Inflammatory macrophage treated with lipopolysaccharide for 1 hour (primary cell): ENCODE measurements around the gene ETFA.
"Not testable (repeated sequence)": the region's sequence is repeated elsewhere in the genome, so short reads cannot be mapped to it uniquely, and the experiment has no call there.

Experiments
- DNase-seq, 2 donors: peaks; one replicate each; pipeline ENCODE4 v3.0.0-alpha.2; 2020 to 2022

Gene ETFA

GRCh38 chr15:76324066-76324465 is 12.8 kb upstream of the ETFA start:
- DNase-seq = no peak

- DNase-seq = no peak
Measured at GRCh38 chr15:76321602-76322001, 10.3 kb upstream of the ETFA start.

DNA sequence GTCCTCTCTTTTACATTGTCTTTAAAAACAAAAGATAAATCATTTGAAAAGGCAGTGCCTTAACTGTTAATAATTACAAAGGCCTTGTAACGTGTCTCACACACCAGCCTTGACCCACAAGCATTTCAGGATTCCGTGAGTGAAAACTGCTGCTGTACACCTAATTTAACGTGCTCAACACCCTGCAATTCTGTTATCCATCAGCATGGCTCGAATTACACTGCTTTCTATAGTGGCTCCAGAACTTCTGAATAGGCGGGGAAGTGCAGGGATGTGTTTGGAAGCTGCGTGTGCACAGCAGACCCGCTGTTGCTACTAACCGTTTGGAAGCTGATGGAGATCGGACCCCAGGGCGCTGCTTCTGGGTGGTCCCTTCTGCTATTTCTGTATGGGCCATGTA is 9.9 kb upstream of the ETFA start:
- DNase-seq = no peak

GRCh38 chr15:76320012-76320411 is 8.7 kb upstream of the ETFA start:
- no peak for DNase-seq

DNA sequence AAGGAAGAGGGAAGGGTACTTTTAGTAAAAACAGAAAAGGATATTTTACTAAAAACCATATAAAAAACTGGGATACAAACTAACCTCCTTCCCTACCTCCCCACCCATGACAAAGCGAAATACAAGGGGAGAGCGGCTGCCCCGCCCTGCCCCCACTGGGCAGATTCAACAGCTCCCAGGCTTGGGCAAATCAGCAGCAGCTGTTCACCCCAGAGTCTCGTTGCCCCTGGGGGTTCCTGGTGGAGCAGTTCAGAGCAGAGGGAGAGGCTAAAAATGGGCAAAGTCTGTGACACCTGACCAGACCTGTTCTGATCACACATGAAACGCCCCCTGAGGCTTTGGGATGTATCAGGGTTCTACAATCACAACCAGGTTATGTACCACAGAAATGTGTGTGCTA is 2.5 kb upstream of the ETFA start:
- DNase-seq = no peak

DNA sequence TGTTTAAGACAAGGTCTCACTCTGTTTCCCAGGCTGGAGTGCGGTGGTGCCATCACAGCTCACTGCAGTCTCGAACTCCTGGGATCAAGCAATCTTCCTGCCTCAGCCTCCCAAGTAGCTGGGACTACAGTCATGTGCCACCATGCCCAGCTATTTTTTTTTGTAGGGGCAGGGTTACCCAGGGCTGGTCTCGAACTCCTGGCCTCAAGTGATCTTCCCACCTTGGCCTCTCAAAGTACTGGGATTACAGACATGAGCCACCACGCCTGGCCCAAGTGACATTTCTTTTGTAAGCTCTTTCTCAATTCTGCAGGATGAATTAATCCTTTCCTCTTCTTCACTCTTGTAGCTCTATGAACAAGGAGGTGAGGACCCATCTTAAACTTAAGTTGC is 1.9 kb upstream of the ETFA start:
- not testable (repeated sequence) for DNase-seq

- no peak for DNase-seq
Measured at GRCh38 chr15:76312540-76313174, 1.4 kb upstream of the ETFA start.

DNA sequence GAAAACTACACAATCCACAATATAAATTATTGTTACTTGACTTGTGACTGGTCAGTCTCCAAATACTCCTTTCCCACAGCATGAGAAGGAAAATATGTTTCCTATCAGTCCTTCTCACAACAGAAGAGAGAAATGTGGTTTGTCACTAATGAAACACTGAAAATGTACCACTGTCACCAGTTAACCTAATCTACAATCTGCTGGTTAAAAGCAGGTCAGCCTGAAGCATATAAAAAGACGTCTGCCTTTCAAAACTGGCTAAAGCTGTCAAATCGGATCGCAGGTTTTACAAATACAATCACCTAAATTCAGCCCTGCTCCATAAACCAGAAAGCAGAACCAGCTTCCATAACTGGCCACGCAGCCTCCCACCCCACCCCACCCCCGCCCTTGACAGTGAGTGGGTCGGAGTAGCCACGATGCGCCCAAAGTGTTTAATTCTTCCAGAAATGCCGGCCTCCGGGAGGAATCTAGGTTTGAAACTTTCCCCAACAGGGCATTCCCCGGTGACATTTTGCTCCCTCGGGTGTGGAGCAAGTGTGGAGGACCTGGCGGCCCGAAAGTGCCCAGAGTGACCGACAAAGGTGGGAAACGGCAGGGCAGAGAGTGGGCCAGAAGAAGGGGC is 682 bp downstream of the ETFA start:
- peak; percentile 51 to 57 for DNase-seq

DNA sequence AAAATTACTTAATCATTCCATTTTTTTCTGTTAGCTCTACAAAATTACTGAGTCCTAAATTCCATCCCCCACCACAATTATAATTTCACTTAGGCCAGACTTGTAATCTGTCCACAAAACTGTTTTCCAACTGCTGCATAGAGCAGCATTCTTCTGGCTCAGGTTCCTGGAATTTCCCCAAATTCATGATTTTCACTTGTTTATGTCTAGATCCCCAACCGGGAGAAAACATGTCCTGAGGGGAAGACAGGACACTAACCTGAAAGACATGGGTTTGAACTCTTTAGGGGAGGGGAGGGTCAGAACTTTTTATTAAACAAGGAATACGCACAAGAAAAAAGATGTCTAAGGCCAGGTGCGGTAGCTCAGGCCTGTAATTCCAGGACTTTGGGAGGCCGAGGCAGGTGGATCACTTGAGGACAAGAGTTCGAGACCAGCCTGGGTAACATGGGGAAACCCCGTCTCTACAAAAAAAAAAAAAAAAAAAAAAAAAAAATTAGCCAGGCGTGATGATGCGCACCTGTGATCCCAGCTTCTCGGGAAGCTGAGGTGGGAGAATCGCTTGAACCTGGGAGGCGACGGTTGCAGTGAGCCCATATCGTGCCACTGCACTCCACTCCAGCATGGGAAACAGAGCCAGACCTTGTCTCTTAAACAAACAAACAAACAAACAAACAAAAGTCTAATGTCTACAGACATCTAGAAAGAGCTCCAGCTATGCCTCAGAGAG is 1.5 kb downstream of the ETFA start:
- no peak for DNase-seq

DNA sequence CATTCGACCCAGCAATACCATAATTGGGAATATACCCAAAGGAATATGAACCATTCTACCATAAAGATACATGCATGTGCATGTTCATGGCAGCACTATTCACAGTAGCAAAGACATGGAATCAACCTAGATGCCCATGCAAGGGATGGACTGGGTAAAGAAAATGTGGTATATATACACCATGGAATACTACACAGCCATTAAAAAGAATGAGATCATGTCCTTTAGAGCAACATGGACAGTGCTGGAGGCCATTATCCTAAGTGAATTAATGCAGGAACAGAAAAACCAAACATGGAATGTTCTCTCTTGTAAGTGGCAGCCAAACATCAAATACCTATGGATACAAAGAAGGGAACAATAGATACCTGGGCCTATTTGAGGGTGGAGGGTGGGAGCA is 7.4 kb downstream of the ETFA start:
- DNase-seq = no peak

DNA sequence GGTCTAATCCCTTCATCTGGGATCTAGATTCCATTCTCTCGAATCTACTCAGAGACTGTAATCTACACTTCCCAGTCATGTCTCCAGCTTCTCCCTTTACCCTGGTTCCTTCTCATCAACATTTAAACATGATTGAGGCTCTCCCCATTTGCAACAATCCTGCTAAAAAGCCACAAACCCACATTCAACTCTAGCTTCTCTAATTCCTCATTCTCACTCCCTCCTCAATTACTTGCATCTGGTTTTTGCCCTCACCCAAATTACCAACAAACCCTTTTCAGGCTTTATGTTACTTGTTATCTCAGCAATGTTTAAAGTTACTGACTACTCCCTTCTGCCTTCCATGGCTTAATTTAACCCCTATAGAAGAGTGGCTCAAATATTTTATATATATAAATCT is 11.5 kb downstream of the ETFA start:
- DNase-seq = peak in 1 of 2 donors; percentile 22

DNA sequence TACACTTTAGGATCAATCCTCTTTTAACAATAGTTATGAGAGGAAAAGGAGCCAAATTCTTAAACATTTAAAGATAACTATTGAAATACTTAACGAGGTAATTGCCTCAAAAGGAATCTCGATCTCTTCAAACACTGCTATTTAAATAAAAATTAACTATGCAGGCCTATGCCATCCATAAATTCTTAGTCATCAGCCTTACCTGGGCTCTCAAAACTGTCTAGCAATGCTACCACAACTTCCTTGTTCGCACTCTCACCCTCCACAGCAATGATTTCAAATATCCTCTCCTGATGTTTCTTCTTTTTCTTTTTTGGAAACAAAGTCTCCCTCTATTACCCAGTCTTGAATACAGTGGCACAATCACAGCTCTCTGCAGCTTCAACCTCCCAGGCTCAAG is 12.3 kb downstream of the ETFA start:
- DNase-seq = no peak

DNA sequence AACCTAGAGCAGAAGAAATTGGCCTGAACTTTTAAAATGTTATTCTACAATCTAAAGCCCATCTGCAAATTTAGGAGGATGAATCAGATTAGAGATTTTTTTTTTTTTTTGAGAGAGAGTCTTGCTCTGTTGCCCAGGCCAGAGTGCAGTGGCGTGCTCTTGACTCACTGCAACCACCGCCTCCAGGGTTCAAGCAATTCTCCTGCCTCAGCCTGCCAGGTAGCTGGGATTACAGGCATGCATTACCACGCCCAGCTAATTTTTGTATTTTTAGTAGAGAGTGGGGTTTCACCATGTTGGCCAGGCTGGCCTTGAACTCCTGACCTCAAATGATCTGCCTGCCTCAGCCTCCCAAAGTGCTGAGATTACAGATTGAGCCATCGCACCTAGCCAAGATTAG is 13.3 kb downstream of the ETFA start:
- not testable (repeated sequence) for DNase-seq

DNA sequence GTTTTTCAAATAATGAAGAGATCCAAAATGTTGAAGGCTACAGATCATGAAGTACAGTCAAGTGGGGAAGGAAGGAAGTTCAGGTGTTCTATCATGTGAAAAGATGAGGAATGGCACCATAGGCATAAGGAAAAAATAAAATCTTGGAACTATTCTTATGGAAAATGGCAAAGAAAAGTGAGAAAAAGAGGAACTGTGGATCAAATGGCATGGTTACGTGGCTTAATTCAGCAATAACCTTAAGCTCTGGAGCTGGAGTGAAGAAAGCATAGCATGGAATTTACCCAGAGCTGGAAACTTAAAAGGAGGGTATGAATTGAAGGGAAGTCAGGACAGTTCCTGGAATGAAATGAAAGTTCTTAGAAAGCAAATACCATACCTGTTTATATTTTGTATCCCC is 14.4 kb downstream of the ETFA start:
- DNase-seq = no peak

DNA sequence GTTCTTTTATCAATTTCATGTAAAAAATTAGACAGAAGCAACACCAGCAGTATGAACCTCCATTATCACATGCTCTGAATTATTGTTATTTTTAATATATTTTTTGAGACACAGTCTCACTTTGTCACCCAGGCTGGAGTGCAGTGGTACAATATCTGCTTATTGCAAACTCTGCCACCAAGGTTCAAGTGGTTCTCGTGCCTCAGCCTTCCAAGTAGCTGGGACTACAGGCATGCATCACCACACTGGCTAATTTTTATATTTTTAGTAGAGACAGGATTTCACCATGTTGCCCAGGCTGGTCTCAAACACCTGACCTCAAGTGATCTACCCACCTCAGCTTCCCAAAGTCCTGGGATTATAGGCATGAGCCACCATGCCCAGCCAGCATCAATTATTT is 16.8 kb downstream of the ETFA start:
- not testable (repeated sequence) for DNase-seq

- DNase-seq = peak; percentile 45 to 49
Measured at GRCh38 chr15:76293361-76293760, 17.9 kb downstream of the ETFA start.

- no peak for DNase-seq
Measured at GRCh38 chr15:76289582-76289981, 21.7 kb downstream of the ETFA start.

DNA sequence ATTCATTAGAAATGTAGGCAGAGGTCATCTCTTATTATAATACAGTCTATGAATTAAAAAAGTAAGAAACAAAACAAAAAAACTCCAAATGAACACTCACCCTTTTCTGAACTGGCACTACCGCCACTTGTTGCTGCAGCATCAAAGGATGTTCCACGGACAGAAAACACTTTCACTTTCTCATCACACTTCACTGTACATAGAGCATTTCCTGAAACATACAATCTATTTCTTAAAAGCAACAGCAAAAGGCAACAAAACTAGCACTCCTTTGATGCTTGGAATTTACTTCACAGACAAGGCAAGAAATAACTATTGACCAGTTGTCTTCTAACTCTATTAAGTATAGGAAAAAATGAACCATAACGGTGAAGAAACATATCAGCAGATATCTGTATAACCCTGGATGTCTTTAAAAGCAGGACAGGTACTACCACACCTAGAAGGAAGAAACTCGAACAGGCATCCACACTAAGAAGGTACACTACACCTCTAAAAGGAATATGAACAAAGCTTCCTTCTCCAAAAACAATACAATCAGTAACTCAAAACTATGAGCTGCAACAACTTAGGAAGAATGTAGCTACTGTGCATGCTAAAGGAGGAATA is 24.9 kb downstream of the ETFA start:
- DNase-seq = no peak

- peak in 1 of 2 donors; percentile 23 for DNase-seq
Measured at GRCh38 chr15:76285241-76285825, 25.9 kb downstream of the ETFA start.

GRCh38 chr15:76282465-76282864 is 28.8 kb downstream of the ETFA start:
- DNase-seq = no peak

GRCh38 chr15:76278651-76279050 is 32.6 kb downstream of the ETFA start:
- no peak for DNase-seq

DNA sequence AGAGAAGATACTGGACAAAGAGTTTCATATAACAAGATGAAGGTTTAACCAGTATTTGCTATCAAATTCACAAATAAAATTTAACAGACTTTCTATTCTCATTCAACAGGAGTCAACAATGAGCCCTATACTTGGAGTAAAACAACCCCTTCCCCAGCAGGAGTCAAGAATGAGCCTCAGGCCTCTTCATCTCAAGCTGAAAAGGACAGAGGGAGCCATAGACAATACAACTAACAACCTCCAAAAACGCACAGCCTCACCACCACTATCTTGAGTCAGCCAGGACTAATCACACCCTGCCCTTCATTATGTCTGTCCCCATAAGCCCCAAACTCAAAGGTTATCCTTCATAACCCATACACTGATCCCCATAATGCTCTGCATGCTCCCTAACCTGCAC is 36.4 kb downstream of the ETFA start:
- no peak for DNase-seq

DNA sequence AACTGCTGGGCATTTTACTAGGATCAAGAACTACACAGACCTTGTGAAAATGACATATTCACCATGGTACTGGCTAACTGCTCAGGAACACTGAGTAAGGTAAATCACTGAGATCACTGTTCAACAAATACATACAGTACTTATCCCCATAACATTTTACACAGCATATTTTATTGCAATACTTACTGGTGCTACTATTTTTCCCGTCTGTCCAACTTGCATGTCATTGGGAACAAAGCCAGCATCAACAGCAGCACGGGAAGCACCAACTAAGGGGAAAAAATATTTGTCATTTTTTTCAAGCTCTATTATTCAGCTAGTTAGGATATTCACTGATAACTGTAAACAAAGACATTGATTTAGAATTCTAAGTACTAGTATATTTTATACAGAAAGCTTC is 37.0 kb downstream of the ETFA start:
- DNase-seq = no peak

DNA sequence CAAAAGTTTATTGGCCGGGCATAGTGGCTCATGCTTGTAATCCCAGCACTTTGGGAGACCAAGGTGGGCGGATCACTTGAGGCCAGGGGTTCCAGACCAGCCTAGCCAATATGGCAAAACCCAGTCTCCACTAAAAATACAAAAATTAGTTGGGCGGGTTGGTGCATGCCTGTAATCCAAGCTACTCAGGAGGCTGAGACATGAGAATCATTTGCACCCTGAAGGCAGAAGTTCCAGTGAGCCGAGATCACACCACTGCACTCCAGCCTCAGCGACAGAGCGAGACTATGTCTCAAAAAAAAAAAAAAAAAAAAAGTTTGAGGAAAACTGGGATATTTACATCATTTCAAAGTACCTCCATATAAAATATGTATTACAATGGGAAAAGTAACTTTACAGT is 40.4 kb downstream of the ETFA start:
- DNase-seq = no peak
